Activated T-helper 1 cell treated with anti-CD3 and anti-CD28 coated beads, Interleukin-12 subunit alpha, Interleukin-12 subunit beta, Interleukin-2, Interleukin-4 antibody, amounts not matched to agents 30 ng/mL and 10 ng/mL and 1 ng/mL, durations not matched to agents 14 hours and 24 hours and 36 hours (primary cell): ENCODE results near the gene PCDHAC1. TPM values are rescaled to one million over a fixed set of nuclear protein-coding genes. Genes with fewer than 3 reads are reported as not detected.
"Not testable (repeated sequence)": the region's sequence is repeated elsewhere in the genome, so short reads cannot be mapped to it uniquely, and the experiment has no call there.

ENCODE experiments used
- DNase-seq: peaks from one replicate; pipeline ENCODE4 v3.0.0; 2021; ENCODE audit warnings: low spot score
- H3K27ac Mint-ChIP-seq: one replicate; pipeline ENCODE4 v1.8.0; 2021; ENCODE audit warnings: mild to moderate bottlenecking, mixed read lengths
- H3K27me3 Mint-ChIP-seq: one replicate; pipeline ENCODE4 v1.8.0; 2022; ENCODE audit warnings: mild to moderate bottlenecking, moderate library complexity, mixed read lengths; ENCODE audit not compliant: insufficient read depth
- H3K36me3 Mint-ChIP-seq: one replicate; pipeline ENCODE4 v1.8.0; 2021; ENCODE audit warnings: low read depth, mixed read lengths
- H3K4me1 Mint-ChIP-seq: one replicate; pipeline ENCODE4 v1.8.0; 2021; ENCODE audit warnings: low read depth, mixed read lengths
- H3K4me3 Mint-ChIP-seq: one replicate; pipeline ENCODE4 v1.8.0; 2021; ENCODE audit warnings: mild to moderate bottlenecking, moderate library complexity, mixed read lengths
- H3K9me3 Mint-ChIP-seq: one replicate; pipeline ENCODE4 v1.8.0; 2021; ENCODE audit warnings: mixed read lengths
- intact Hi-C: fragments of 100-400 bp; cut with micrococcal nuclease; formaldehyde crosslinking; loops from one replicate; pipeline ENCODE4 v1.15.1; 2024
- total RNA-seq: library from RNA; stranded (reverse); gene quantifications from 2 replicates; pipeline ENCODE4 v1.2.3, GENCODE V29; 2022

Gene PCDHAC1, protein sequence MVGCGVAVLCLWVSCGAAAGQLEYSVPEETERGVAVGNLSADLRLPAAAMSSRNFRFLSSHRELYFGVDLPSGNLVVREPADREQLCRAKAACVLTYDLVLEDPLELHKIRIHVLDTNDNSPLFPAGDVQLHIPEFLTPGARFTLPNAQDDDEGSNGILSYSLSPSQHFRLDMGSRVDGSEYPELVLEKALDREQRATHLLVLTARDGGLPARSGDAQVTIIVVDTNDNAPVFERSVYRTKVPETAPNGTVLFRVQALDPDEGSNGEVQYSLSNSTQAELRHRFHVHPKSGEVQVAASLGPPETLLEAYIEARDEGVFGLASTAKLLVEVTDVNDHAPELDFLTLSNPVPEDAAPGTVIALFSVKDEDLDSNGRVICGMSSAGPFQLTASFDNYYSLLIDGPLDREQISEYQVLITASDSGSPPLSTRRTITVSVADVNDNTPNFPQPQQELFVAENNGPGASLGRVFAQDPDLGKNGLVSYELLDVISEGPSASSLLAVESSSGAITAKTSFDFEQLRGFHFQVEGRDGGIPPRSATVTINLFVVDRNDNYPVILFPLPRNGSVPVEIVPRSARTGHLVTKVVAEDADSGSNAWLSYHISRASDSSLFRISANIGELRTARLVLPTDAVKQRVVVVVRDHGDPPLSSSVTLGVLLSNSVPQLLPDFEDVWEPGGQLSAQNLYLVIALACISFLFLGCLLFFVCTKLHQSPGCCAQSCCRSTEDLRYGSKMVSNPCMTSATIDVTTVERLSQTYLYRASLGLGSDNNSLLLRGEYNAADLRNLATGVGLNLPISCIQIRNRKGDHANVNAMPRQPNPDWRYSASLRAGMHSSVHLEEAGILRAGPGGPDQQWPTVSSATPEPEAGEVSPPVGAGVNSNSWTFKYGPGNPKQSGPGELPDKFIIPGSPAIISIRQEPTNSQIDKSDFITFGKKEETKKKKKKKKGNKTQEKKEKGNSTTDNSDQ
- not detected in 2 replicates for total RNA-seq

- Mint-ChIP-seq H3K36me3 (no peaks in the 10 kb centered on the region), H3K4me3 (no peak within 1 kb of the TSS), H3K27ac (no peak within 1 kb of the TSS), H3K4me1 (no peaks in the 10 kb centered on the region), H3K9me3 (peaks cover 12% of the 10 kb centered on the region), H3K27me3 (peaks cover 7% of the 10 kb centered on the region)
- no peak for DNase-seq
- intact Hi-C loops, result no loop called here
Measured at GRCh38 chr5:140925806-140926442, at the start of gene PCDHAC1. Gene PCDHAC1 (plus strand): TSS chr5:140926299. CDS start chr5:140926893, 594 bp downstream.

DNA sequence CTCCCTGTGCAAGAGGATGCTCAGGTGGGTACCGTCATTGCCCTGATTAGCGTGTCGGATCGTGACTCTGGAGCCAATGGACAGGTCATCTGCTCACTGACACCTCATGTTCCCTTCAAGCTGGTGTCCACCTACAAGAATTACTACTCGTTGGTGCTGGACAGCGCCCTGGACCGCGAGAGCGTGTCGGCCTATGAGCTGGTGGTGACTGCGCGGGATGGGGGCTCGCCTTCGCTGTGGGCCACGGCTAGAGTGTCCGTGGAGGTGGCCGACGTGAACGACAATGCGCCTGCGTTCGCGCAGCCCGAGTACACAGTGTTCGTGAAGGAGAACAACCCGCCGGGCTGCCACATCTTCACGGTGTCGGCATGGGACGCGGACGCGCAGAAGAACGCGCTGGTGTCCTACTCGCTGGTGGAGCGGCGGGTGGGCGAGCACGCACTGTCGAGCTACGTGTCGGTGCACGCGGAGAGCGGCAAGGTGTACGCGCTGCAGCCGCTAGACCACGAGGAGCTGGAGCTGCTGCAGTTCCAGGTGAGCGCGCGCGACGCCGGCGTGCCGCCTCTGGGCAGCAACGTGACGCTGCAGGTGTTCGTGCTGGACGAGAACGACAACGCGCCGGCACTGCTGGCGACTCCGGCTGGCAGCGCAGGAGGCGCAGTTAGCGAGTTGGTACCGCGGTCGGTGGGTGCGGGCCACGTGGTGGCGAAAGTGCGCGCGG is 49.4 kb upstream of the PCDHAC1 start:
- intact Hi-C loops, result loop anchor here (5.0 kb wide), 1 partner anchor 44 kb away; the partner anchor contains the start of gene PCDHA7
- H3K4me1 Mint-ChIP-seq, H3K4me3 Mint-ChIP-seq, H3K27ac Mint-ChIP-seq, DNase-seq, H3K27me3 Mint-ChIP-seq, H3K36me3 Mint-ChIP-seq: not testable (repeated sequence)
- peaks cover 39% of the 10 kb centered on the region for H3K9me3 Mint-ChIP-seq

DNA sequence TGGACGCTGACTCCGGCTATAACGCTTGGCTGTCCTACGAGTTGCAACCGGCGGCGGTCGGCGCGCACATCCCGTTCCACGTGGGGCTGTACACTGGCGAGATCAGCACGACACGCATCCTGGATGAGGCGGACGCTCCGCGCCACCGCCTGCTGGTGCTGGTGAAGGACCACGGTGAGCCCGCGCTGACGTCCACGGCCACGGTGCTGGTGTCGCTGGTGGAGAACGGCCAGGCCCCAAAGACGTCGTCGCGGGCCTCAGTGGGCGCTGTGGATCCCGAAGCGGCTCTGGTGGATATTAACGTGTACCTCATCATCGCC is 48.9 kb upstream of the PCDHAC1 start:
- no peaks in the 10 kb centered on the region for H3K27me3 Mint-ChIP-seq
- peaks cover 41% of the 10 kb centered on the region for H3K9me3 Mint-ChIP-seq
- no peak overlapping the region for H3K4me3 Mint-ChIP-seq
- intact Hi-C loops, result loop anchor here (5.0 kb wide), 1 partner anchor 45 kb away; the partner anchor contains the start of gene PCDHA7
- no peaks in the 10 kb centered on the region for H3K36me3 Mint-ChIP-seq
- no peaks in the 10 kb centered on the region for H3K4me1 Mint-ChIP-seq
- H3K27ac Mint-ChIP-seq, result no peak overlapping the region
- no peak for DNase-seq

- Mint-ChIP-seq H3K4me1 (no peaks in the 10 kb centered on the region), H3K27me3 (no peaks in the 10 kb centered on the region), H3K36me3 (no peaks in the 10 kb centered on the region), H3K9me3 (peaks cover 40% of the 10 kb centered on the region), H3K4me3 (no peak within 1 kb of the TSS), H3K27ac (no peak within 1 kb of the TSS)
- intact Hi-C loops, result loop anchor here (10.0 kb wide), 1 partner anchor 87 kb away; the partner anchor contains the start of gene PCDHA2
- DNase-seq, result no peak
Measured at GRCh38 chr5:140881889-140882590, 44.1 kb upstream of the PCDHAC1 start, which contains the start of gene PCDHA13. Gene PCDHA13 (plus strand): TSS chr5:140882124. CDS start chr5:140882269, 145 bp downstream.

DNA sequence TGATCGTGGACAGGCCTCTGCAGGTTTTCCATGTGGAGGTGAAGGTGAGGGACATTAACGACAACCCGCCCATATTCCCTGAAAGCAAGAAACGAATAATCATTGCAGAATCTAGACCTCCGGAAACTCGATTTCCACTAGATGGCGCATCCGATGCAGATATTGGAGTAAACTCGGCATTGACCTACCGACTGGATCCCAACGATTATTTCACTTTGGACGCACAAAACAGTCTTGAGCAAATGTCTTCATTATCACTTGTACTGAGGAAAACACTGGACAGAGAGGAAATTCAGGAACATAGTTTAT is 43.6 kb upstream of the PCDHAC1 start:
- H3K9me3 Mint-ChIP-seq, result peaks cover 43% of the 10 kb centered on the region
- H3K36me3 Mint-ChIP-seq, result no peaks in the 10 kb centered on the region
- no peak for DNase-seq
- no peak overlapping the region for H3K27ac Mint-ChIP-seq
- H3K4me1 Mint-ChIP-seq, result no peaks in the 10 kb centered on the region
- intact Hi-C loops, result loop anchor here (10.0 kb wide), 1 partner anchor 88 kb away; the partner anchor contains the start of gene PCDHA2
- H3K27me3 Mint-ChIP-seq, result no peaks in the 10 kb centered on the region
- no peak overlapping the region for H3K4me3 Mint-ChIP-seq

DNA sequence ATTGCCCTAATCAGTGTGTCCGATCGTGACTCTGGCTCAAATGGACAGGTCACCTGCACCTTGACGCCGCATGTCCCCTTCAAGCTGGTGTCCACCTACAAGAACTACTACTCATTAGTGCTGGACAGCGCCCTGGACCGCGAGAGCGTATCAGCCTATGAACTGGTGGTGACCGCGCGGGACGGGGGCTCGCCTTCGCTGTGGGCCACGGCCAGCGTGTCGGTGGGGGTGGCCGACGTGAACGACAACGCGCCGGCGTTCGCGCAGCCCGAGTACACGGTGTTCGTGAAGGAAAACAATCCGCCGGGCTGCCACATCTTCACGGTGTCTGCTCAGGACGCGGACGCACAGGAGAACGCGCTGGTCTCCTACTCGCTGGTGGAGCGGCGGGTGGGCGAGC is 42.7 kb upstream of the PCDHAC1 start:
- no peak overlapping the region for H3K4me3 Mint-ChIP-seq
- H3K27me3 Mint-ChIP-seq, result no peaks in the 10 kb centered on the region
- no peak overlapping the region for H3K27ac Mint-ChIP-seq
- peaks cover 44% of the 10 kb centered on the region for H3K9me3 Mint-ChIP-seq
- intact Hi-C loops, result loop anchor here (10.0 kb wide), 1 partner anchor 89 kb away; the partner anchor contains the start of gene PCDHA2
- no peak for DNase-seq
- no peaks in the 10 kb centered on the region for H3K4me1 Mint-ChIP-seq
- no peaks in the 10 kb centered on the region for H3K36me3 Mint-ChIP-seq

- H3K36me3 Mint-ChIP-seq, result no peaks in the 10 kb centered on the region
- H3K4me1 Mint-ChIP-seq, result no peaks in the 10 kb centered on the region
- no peak overlapping the region for H3K4me3 Mint-ChIP-seq
- no peak overlapping the region for H3K27ac Mint-ChIP-seq
- intact Hi-C loops, result loop anchor here (10.0 kb wide), 1 partner anchor 89 kb away; the partner anchor contains the start of gene PCDHA2
- H3K27me3 Mint-ChIP-seq, result no peaks in the 10 kb centered on the region
- H3K9me3 Mint-ChIP-seq, result peaks cover 39% of the 10 kb centered on the region
- no peak for DNase-seq
Measured at GRCh38 chr5:140883927-140884697, 42.0 kb upstream of the PCDHAC1 start.

- Mint-ChIP-seq H3K27me3 (no peaks in the 10 kb centered on the region), H3K36me3 (no peaks in the 10 kb centered on the region), H3K9me3 (peaks cover 24% of the 10 kb centered on the region), H3K4me1 (no peaks in the 10 kb centered on the region), H3K27ac (no peak overlapping the region), H3K4me3 (no peak overlapping the region)
- no peak for DNase-seq
- intact Hi-C loops, result no loop called here
Measured at GRCh38 chr5:140916325-140916724, 9.8 kb upstream of the PCDHAC1 start.

DNA sequence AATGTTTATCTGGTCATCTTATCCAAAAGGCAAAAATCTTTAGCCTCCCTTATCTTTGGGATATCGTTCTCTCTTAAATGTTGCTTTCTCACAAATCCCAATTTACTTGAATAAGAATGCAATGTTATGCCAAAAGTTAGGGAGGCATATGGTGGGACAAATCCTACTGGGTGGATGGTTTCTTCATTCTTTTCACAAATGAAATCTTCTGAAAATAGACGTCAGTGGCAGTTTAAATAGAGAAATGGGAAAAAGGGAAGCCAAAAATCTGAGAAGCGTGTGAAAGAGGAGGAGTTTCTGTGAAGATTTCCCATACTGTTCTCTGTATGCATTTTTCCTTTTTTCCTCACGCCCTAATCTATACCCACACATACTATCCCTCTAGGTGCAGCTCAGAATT is 2.5 kb upstream of the PCDHAC1 start:
- no peak overlapping the region for H3K27ac Mint-ChIP-seq
- peaks cover 13% of the 10 kb centered on the region for H3K9me3 Mint-ChIP-seq
- no peaks in the 10 kb centered on the region for H3K36me3 Mint-ChIP-seq
- H3K4me1 Mint-ChIP-seq, result no peaks in the 10 kb centered on the region
- DNase-seq, result no peak
- intact Hi-C loops, result no loop called here
- no peak overlapping the region for H3K4me3 Mint-ChIP-seq
- peaks cover 7% of the 10 kb centered on the region for H3K27me3 Mint-ChIP-seq

GRCh38 chr5:140926443-140927227 is 536 bp downstream of the PCDHAC1 start:
- intact Hi-C loops, result no loop called here
- Mint-ChIP-seq H3K4me3 (no peak overlapping the region), H3K4me1 (no peaks in the 10 kb centered on the region), H3K27me3 (peaks cover 7% of the 10 kb centered on the region), H3K36me3 (no peaks in the 10 kb centered on the region), H3K9me3 (peaks cover 7% of the 10 kb centered on the region), H3K27ac (no peak overlapping the region)
- no peak for DNase-seq

DNA sequence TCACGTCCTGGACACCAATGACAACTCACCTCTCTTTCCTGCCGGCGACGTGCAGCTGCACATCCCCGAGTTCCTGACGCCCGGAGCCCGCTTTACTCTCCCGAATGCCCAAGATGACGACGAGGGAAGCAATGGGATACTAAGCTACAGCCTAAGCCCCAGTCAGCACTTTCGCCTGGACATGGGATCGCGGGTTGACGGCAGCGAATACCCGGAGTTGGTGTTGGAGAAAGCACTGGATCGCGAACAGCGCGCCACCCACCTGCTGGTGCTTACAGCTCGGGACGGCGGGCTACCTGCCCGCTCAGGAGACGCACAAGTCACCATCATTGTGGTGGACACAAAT is 1.1 kb downstream of the PCDHAC1 start:
- H3K9me3 Mint-ChIP-seq, result peaks cover 5% of the 10 kb centered on the region
- H3K27ac Mint-ChIP-seq, result no peak overlapping the region
- H3K4me1 Mint-ChIP-seq, result no peaks in the 10 kb centered on the region
- intact Hi-C loops, result no loop called here
- H3K4me3 Mint-ChIP-seq, result no peak overlapping the region
- no peaks in the 10 kb centered on the region for H3K36me3 Mint-ChIP-seq
- H3K27me3 Mint-ChIP-seq, result peaks cover 7% of the 10 kb centered on the region
- DNase-seq, result no peak
